AG10803 (cell line): ENCODE data around the gene AOPEP.

Experiments
- DNase-seq: peaks from one replicate; pipeline ENCODE4 v3.0.0; 2010; ENCODE audit warnings: low read depth
- H3K4me3 ChIP-seq: 2 replicates; pipeline ENCODE4 v1.5.1; 2011; ENCODE audit warnings: mild to moderate bottlenecking, low read length, control low read depth
- CTCF ChIP-seq: conservative IDR thresholded peaks from 2 replicates; pipeline ENCODE4 v1.5.1; 2011; ENCODE audit warnings: mild to moderate bottlenecking, low read length, control low read depth, inconsistent platforms

Gene AOPEP

GRCh38 chr9:94745806-94746540, 19.5 kb downstream of the AOPEP start:
- DNase-seq: no peak
- TF ChIP-seq CTCF: no peak
- no peak overlapping the region for H3K4me3 ChIP-seq

- no peak for TF ChIP-seq CTCF
- DNase-seq: no peak
- H3K4me3 ChIP-seq: no peak overlapping the region
These were observed 20.3 kb downstream of the AOPEP start for GRCh38 chr9:94746541-94747370.

- H3K4me3 ChIP-seq: no peak overlapping the region
- TF ChIP-seq CTCF: no peak
- DNase-seq: peak; percentile 6
These were observed 28.5 kb downstream of the AOPEP start for GRCh38 chr9:94754976-94755475.

- peak; percentile 81 for DNase-seq
- H3K4me3 ChIP-seq: no peak overlapping the region
- TF ChIP-seq CTCF: no peak
These were observed 30.7 kb downstream of the AOPEP start for GRCh38 chr9:94757158-94757557.

GRCh38 chr9:94758031-94758430, 31.5 kb downstream of the AOPEP start:
- no peak for TF ChIP-seq CTCF
- H3K4me3 ChIP-seq: no peak overlapping the region
- no peak for DNase-seq

- DNase-seq: no peak
- no peak overlapping the region for H3K4me3 ChIP-seq
- no peak for TF ChIP-seq CTCF
These were observed 32.4 kb downstream of the AOPEP start for GRCh38 chr9:94758880-94759279.

GRCh38 chr9:94760010-94760409, 33.5 kb downstream of the AOPEP start:
- no peak for TF ChIP-seq CTCF
- DNase-seq: no peak
- H3K4me3 ChIP-seq: no peak overlapping the region
